Parathyroid adenoma (tissue), 2 donors: ENCODE data around the gene IFITM1.

Experiments
- H2AFZ ChIP-seq: fragments of 300-600 bp; sonication (generic); one replicate; pipeline ENCODE4 v1.7.0; 2017; ENCODE audit warnings: antibody characterized with exemption, mild to moderate bottlenecking
- H3K27ac ChIP-seq: fragments of 300-600 bp; sonication (generic); one replicate; pipeline ENCODE4 v1.7.0; 2017
- H3K27me3 ChIP-seq: fragments of 300-600 bp; sonication (generic); one replicate; pipeline ENCODE4 v1.7.0; 2017; ENCODE audit warnings: low read length; ENCODE audit not compliant: control insufficient read depth, insufficient read depth
- H3K36me3 ChIP-seq: fragments of 300-600 bp; sonication (generic); one replicate; pipeline ENCODE4 v1.7.0; 2017; ENCODE audit warnings: low read length; ENCODE audit not compliant: control insufficient read depth, insufficient read depth
- H3K4me1 ChIP-seq: fragments of 300-600 bp; sonication (generic); one replicate; pipeline ENCODE4 v1.7.0; 2017; ENCODE audit warnings: control low read depth
- H3K4me2 ChIP-seq: fragments of 300-600 bp; sonication (generic); one replicate; pipeline ENCODE4 v1.7.0; 2017; ENCODE audit warnings: low read length
- H3K4me3 ChIP-seq: fragments of 300-600 bp; sonication (generic); one replicate; pipeline ENCODE4 v1.7.0; 2017; ENCODE audit warnings: low read depth, low read length
- H3K79me2 ChIP-seq: fragments of 300-600 bp; sonication (generic); one replicate; pipeline ENCODE4 v1.7.0; 2017; ENCODE audit warnings: control low read depth
- H3K9ac ChIP-seq: fragments of 300-600 bp; sonication (generic); one replicate; pipeline ENCODE4 v1.7.0; 2017; ENCODE audit warnings: mild to moderate bottlenecking
- H3K9me3 ChIP-seq: fragments of 300-600 bp; sonication (generic); one replicate; pipeline ENCODE4 v1.7.0; 2017; ENCODE audit warnings: low read length; ENCODE audit not compliant: control insufficient read depth
- TF ChIP-seq, protein P1 (sequence below): fragments of 300-600 bp; sonication (generic); IDR thresholded peaks from one replicate; pipeline ENCODE4 v1.7.0; 2017; ENCODE audit warnings: antibody characterized with exemption, mild to moderate bottlenecking
- donor health status: primary hyperparathyroidism.

IFITM1 gene

DNA sequence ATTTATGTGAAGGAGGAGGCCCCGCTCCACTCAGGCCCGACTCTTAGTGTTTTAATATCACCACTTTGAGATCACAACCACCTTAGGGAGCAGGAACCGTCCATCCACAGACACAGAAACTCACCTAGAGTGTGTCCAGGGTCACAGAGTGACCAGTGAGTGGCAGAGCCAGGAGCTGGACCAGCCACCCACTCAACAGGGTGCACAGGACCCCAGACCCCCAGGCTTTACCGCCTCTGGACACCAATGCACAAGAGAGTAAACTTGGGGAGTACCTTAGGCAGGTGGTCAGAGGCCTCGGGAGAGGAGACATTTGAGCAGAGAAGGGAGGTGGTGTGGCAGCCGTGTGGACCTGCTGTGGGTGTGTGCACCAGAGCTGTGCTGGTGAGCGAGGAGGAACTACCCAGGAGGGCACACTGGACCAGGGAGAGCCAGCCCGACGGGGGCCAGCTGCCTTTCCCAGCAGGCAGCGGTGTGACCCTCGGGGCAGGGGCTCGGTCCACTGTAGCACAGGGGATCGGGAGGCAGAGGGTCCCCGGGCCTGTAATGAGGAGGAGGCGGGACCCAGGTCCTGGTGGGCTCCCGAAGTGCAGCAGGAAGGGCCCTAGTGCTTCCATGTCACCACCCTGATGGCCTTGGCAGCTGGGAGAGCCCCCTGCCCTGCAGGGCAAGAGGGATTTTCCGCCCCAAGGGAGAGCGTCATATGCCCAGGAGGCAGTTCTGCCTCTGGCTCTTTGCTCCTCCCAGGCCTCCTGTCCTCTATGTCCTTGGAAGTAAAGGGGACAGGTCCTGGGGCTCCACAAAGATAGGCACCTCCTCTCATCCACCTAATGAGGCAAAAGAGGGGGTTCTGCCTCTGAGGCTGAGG is 43.2 kb upstream of the IFITM1 start:
- H3K4me3 ChIP-seq = no peak overlapping the region
- no peaks in the 10 kb centered on the region for H3K4me1 ChIP-seq
- TF ChIP-seq, protein P1, sequence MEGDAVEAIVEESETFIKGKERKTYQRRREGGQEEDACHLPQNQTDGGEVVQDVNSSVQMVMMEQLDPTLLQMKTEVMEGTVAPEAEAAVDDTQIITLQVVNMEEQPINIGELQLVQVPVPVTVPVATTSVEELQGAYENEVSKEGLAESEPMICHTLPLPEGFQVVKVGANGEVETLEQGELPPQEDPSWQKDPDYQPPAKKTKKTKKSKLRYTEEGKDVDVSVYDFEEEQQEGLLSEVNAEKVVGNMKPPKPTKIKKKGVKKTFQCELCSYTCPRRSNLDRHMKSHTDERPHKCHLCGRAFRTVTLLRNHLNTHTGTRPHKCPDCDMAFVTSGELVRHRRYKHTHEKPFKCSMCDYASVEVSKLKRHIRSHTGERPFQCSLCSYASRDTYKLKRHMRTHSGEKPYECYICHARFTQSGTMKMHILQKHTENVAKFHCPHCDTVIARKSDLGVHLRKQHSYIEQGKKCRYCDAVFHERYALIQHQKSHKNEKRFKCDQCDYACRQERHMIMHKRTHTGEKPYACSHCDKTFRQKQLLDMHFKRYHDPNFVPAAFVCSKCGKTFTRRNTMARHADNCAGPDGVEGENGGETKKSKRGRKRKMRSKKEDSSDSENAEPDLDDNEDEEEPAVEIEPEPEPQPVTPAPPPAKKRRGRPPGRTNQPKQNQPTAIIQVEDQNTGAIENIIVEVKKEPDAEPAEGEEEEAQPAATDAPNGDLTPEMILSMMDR = no peak
- no peak overlapping the region for H3K27ac ChIP-seq
- no peaks in the 10 kb centered on the region for H3K9me3 ChIP-seq
- no peak overlapping the region for H3K9ac ChIP-seq
- no peaks in the 10 kb centered on the region for H3K79me2 ChIP-seq
- no peaks in the 10 kb centered on the region for H3K27me3 ChIP-seq
- no peak overlapping the region for H2AFZ ChIP-seq
- H3K4me2 ChIP-seq = no peak overlapping the region
- no peaks in the 10 kb centered on the region for H3K36me3 ChIP-seq

DNA sequence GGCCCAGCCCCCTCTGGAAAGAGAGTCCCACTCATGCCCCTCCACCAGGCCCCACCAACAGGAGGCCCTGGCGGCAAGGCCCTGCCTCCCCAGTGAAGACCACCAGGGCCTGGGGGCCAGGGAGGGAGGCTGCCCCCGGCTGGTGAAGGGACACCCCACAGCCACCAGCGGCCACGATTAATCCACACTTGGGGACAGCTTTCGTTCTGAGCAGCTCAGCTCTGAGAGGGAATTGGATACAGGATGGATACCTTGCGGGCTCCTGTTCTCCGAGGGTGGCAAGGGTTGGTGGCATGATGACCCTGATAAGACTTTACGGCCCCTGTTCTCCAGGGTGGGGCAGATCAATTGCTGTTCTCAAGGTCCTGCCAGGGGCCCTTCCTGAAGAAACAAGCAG is 42.5 kb upstream of the IFITM1 start:
- Histone ChIP-seq H3K9me3 (no peaks in the 10 kb centered on the region), H3K9ac (no peak overlapping the region), H2AFZ (no peak overlapping the region), H3K79me2 (no peaks in the 10 kb centered on the region), H3K4me1 (no peaks in the 10 kb centered on the region), H3K27me3 (no peaks in the 10 kb centered on the region), H3K27ac (no peak overlapping the region), H3K36me3 (no peaks in the 10 kb centered on the region), H3K4me2 (no peak overlapping the region), H3K4me3 (no peak overlapping the region)
- TF ChIP-seq, protein P1 = no peak

DNA sequence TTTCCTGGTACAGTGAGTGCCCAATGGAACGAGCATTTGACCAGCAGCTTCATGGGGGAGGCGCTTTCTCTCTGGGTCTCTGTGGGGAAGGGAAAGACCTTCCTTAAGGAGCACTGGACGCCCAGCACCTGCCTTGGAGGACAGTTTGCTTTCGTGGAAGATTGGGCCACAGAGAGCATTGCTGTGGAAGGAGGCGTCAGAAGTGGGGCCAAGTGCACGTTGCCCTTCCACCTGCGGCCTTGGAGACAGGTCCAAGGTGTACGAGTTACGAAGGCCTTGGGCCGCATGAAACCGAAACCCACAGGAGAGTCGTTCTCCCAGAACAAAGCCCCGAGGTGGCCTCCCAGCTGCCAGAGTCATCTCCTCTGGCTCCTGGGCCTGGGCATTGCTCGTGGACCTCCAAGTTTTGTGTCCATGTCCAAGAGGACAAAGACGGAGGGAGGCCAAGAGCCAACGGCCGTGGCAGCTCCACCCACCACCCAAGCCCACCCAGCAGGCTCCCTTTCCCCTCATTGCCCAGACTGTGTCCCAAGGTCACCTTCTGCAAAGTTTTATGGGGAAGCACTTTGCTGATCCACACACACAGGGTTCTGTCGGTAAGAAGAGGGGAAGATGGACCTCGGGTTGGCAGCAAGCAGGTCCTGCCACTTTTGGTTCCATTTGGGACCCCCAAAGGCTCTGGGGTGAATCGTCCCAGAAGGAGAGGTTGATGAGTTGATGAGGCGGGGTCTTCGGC is 41.5 kb upstream of the IFITM1 start:
- H3K4me3 ChIP-seq = no peak overlapping the region

DNA sequence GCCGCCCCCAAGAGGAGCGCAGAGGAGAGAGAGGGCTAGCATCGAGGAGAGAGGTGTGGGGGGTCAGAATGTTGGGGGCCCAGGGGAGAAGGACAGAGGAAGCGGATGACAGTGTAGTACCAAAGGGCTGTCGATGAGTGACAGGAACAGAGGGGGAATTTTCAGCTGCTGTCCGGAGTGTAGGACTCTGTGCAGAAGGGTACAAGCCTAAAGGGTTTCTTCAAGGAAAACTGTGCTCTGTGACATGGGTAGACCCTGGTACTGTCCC is 41.0 kb upstream of the IFITM1 start:
- Histone ChIP-seq H3K4me1 (no peaks in the 10 kb centered on the region), H3K27me3 (no peaks in the 10 kb centered on the region), H3K79me2 (no peaks in the 10 kb centered on the region), H3K9ac (no peak overlapping the region), H3K36me3 (no peaks in the 10 kb centered on the region), H3K27ac (no peak overlapping the region), H3K4me3 (no peak overlapping the region), H3K9me3 (no peaks in the 10 kb centered on the region), H3K4me2 (no peak overlapping the region), H2AFZ (no peak overlapping the region)
- TF ChIP-seq, protein P1 = no peak

More for the DNA sequence above, 41.5 kb upstream of the IFITM1 start:
- Histone ChIP-seq H3K27me3 (no peaks in the 10 kb centered on the region), H3K9me3 (no peaks in the 10 kb centered on the region), H3K79me2 (no peaks in the 10 kb centered on the region), H3K27ac (no peak overlapping the region), H3K4me2 (no peak overlapping the region), H2AFZ (no peak overlapping the region), H3K9ac (no peak overlapping the region), H3K4me1 (no peaks in the 10 kb centered on the region), H3K36me3 (no peaks in the 10 kb centered on the region)
- TF ChIP-seq, protein P1 = no peak
